ENCODE results near the gene GCAT. TPM values are rescaled to one million over a fixed set of nuclear protein-coding genes. Genes with fewer than 3 reads are reported as not detected.

Gene GCAT
- total RNA-seq (2022; extraction: Qiagen RNA extraction) = 3.5 to 4.2 TPM (median 3.8 TPM) in 5 replicates

GRCh38 chr22:37807410-37808293 lies at the start of gene GCAT:
Gene GCAT, plus strand, starts transcription at chr22:37807934. Its CDS starts 34 bp downstream, at chr22:37807968.

GRCh38 chr22:37823134-37823985 lies 15.6 kb downstream of the GCAT start, which contains the start of gene GALR3:
Gene GALR3, plus strand, starts transcription at chr22:37823382. Its CDS starts 25 bp downstream, at chr22:37823407.

GRCh38 chr22:37849089-37849751 lies 41.5 kb downstream of the GCAT start, which contains the start of gene EIF3L:
Gene EIF3L, plus strand, starts transcription at chr22:37849419. Its CDS starts 31 bp downstream, at chr22:37849450.

Other genes with a start within 250 kb of the GCAT start
- 22.8 to 32.8 TPM (median 31.6 TPM) in 5 replicates for gene CDC42EP1, start 247.5 kb upstream of the GCAT start, total RNA-seq (2022; extraction: Qiagen RNA extraction)
- gene LGALS2, start 227.8 kb upstream of the GCAT start, total RNA-seq (2022; extraction: Qiagen RNA extraction) = 0.16 to 0.30 TPM (median 0.19 TPM) in 4 of 5 replicates, not detected in the other
- gene GGA1, start 199.1 kb upstream of the GCAT start, total RNA-seq (2022; extraction: Qiagen RNA extraction) = 17.7 to 23.1 TPM (median 20.7 TPM) in 5 replicates
- gene SH3BP1, start 168.3 kb upstream of the GCAT start, total RNA-seq (2022; extraction: Qiagen RNA extraction) = 1.0 to 2.0 TPM (median 1.6 TPM) in 5 replicates
- gene PDXP, start 149.2 kb upstream of the GCAT start, total RNA-seq (2022; extraction: Qiagen RNA extraction) = 12.2 to 17.5 TPM (median 15.7 TPM) in 5 replicates
- gene LGALS1, start 132.3 kb upstream of the GCAT start, total RNA-seq (2022; extraction: Qiagen RNA extraction) = 1,265 to 1,421 TPM (median 1,365 TPM) in 5 replicates
- 24.4 to 29.5 TPM (median 27.5 TPM) in 5 replicates for gene NOL12, start 121.6 kb upstream of the GCAT start, total RNA-seq (2022; extraction: Qiagen RNA extraction)
- 30.0 to 40.5 TPM (median 37.3 TPM) in 5 replicates for gene TRIOBP, start 110.9 kb upstream of the GCAT start, total RNA-seq (2022; extraction: Qiagen RNA extraction)
- 0.08 TPM in 1 of 5 replicates, not detected in the others for gene GALR3, start 15.4 kb downstream of the GCAT start, total RNA-seq (2022; extraction: Qiagen RNA extraction)
- 18.3 to 23.9 TPM (median 23.5 TPM) in 5 replicates for gene ANKRD54, start 36.4 kb downstream of the GCAT start, total RNA-seq (2022; extraction: Qiagen RNA extraction)
- 257 to 285 TPM (median 270 TPM) in 5 replicates for gene EIF3L, start 41.5 kb downstream of the GCAT start, total RNA-seq (2022; extraction: Qiagen RNA extraction)
- 18.5 to 20.8 TPM (median 19.9 TPM) in 5 replicates for gene MICALL1, start 98.4 kb downstream of the GCAT start, total RNA-seq (2022; extraction: Qiagen RNA extraction)
- gene C22orf23, start 145.7 kb downstream of the GCAT start, total RNA-seq (2022; extraction: Qiagen RNA extraction) = 0.22 to 0.33 TPM (median 0.23 TPM) in 5 replicates
- 115 to 142 TPM (median 132 TPM) in 5 replicates for gene POLR2F, start 145.8 kb downstream of the GCAT start, total RNA-seq (2022; extraction: Qiagen RNA extraction)
- 0.08 TPM in 1 of 5 replicates, not detected in the others for gene SOX10, start 176.6 kb downstream of the GCAT start, total RNA-seq (2022; extraction: Qiagen RNA extraction)
- 11.8 to 14.1 TPM (median 12.4 TPM) in 5 replicates for gene PICK1, start 249.5 kb downstream of the GCAT start, total RNA-seq (2022; extraction: Qiagen RNA extraction)